HS-5 (cell line): ENCODE data around the gene BTNL8.

Experiments
- DNase-seq: peaks from one replicate; pipeline ENCODE4 v3.0.0-alpha.2; 2012; ENCODE audit warnings: low read depth

Gene BTNL8

GRCh38 chr5:180898621-180899246 is at the start of gene BTNL8:
BTNL8 (plus strand) TSS chr5:180899159; CDS start chr5:180899311, 152 bp downstream.
- no peak for DNase-seq

DNA sequence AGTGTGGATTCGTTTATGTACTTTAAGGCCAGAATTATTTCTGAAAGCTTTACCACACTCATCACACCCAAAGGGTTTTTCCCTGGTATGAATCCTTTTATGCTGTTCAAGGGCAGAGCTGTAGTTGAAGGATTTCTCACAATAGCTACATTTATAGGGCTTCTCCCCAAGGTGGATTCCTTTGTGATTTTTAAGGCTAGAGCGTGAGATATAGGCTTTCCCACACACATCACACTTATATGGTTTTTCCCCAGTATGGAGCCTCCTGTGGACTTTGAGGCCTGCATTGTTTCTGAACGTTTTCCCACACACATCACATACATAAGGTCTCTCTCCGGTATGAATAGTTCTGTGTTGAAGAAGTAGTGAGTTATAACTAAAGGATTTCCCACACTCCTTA is 49.1 kb upstream of the BTNL8 start:
- no peak for DNase-seq

GRCh38 chr5:180850434-180851078 is 48.4 kb upstream of the BTNL8 start:
- no peak for DNase-seq

DNA sequence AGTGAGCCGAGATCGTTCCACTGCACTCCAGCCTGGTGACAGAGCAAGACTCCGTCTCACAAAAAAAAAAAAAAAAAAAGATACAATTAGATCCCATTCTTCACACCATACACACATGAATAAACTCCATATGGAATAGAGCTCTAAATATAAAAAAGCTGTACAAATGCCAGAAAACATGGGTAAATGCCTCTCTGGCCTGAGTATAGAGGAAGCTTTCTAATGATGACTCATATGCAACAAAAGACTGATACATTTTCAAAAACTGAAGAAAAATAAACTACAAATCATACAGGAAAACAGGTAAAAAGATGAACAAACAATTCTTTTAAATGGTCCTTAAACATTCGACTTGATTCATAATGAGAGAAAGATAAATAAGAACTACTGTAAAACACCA is 46.5 kb upstream of the BTNL8 start:
- no peak for DNase-seq

GRCh38 chr5:180853121-180853847 is 45.7 kb upstream of the BTNL8 start:
- DNase-seq: no peak

DNA sequence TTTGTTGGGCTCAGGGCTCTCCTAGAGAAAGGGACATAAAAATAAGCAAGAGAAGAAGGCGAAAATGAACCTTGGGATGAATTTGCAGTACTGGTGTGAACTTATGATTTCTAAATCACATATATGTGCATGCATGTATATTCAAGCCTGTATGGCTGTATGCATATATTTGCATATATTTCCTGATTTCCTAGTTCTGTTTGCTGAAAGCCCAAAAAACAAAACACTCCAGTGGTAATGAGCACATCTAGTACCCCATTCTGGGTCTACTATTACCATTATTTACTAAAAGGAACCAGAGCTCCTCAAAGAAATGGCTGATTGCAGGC is 45.1 kb upstream of the BTNL8 start:
- DNase-seq: no peak

- no peak for DNase-seq
These were observed 40.4 kb upstream of the BTNL8 start for GRCh38 chr5:180858586-180858985.

DNA sequence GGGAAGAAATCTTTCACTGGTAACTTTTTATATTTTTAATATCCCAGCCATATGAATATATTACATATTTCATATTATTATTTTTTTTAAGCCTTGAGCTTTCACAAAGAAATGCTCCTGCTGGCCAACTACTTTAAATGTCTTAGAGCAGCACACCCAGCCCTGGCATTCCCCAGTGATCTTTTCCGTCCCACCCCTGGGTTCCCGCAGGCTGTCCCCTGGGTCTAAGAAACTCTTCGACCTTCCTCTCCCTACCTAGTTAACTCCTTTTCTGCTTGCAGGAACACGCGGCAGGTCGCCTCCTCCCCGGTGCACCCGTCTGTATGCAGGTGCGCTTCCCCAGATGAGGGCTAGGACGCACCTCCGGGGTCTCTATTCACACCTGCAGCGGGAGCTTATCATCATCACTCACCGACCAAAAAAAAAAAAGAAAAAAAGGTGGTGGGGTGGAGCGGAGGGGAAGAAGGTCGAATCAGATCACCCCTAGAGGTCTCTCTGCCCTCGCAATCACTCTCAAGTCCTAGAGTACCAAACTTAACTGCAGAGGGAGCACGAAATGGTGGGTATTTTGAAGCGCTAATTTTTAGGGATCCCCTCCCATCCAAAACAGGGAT is 38.6 kb upstream of the BTNL8 start:
- DNase-seq: no peak

GRCh38 chr5:180860887-180861822 is 37.8 kb upstream of the BTNL8 start, which contains the start of gene ZFP62:
ZFP62 (minus strand) TSS chr5:180861276; CDS start chr5:180861219, 57 bp downstream.
- peak; percentile 54 for DNase-seq

GRCh38 chr5:180862645-180863044 is 36.3 kb upstream of the BTNL8 start:
- no peak for DNase-seq

DNA sequence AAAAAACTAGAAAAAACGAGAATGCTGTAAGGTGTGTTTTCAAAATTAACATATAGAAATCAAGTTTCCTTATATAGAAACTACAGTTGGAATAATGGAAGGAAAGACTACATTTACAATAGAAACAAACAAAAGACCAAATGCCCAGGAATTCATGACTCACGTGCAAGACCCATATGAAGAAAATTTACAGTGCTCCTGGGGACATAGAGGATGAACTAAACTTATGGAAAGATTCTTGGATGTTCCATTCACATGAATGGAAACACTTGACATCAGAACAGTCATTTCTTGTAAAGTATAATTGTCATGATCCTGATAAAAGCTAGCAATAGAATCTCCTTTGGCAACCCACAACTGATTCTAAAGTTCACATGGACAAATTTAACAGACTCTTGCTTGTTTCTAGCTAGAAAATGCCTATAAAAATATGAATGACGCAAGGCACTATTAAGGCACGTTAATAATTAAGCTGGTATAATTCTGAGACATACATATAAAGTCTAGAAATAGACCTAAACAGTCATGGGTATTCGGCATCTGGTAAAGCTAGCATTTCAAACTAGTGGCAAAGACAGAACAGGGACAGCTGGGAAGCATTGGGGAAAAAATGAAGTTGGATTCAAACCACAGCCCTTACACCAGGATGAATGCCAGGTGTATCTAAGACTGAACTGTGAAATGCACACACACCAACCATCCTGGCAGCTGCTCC is 32.8 kb upstream of the BTNL8 start:
- no peak for DNase-seq

DNA sequence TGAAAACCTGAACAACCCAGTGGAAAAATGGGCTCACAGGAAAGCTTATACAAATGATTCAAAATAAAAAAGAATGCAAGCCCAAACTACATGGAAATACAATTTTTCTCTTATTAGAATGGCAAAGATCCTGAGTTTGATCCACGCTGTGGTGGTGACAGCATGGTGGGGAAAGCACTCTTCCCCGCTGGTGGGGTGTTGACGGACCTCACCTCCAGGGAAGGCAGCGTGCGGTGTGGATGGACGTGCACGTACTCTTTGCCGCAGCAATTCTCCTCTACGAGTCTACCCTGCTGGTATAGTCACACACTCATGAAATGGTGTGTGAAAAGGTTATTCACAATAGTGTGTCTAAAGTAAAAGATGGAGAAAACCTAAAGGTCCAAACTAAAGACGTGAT is 32.0 kb upstream of the BTNL8 start:
- DNase-seq: no peak

DNA sequence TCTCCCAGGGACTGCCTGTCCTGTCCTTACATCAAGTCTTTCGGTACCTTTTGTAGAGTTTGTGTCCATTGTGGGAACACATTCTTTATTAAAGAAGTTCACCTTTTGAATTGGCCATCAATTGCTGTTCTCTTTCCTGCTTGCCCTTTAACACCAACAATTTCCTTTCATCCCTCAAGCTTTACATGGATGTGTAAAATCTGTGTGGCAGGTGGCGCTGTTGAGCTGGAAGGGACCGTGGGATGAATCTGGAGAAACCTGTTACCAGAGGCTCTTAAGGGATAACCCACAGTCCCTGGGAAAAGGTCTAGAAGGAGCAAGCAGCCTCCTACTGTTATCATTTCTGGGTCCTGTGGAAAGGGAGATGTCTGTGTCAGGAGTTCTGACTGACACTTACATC is 30.0 kb upstream of the BTNL8 start:
- peak; percentile 34 for DNase-seq

DNA sequence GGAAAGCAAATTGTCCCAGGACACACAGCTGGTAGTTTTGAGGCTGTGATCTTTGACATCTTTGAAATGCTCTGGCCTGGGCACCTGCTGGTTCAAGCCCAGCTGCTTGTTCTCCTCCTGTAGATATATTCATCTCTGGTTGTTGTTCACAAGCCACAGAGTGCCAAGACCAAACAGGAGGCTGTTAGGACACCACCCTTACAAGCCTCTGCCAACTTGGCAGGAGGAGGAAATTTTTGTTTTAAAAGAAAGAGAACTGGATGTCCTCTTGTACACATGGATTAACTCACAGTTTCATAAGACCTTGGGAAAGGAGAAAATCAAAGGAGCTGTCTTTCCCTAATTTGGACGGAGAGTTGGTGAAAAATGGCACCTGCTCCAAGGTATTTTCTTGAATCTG is 29.4 kb upstream of the BTNL8 start:
- DNase-seq: no peak

- DNase-seq: no peak
These were observed 28.5 kb upstream of the BTNL8 start for GRCh38 chr5:180870276-180871068.

GRCh38 chr5:180872419-180872818 is 26.5 kb upstream of the BTNL8 start:
- no peak for DNase-seq

GRCh38 chr5:180873615-180874520 is 25.1 kb upstream of the BTNL8 start:
- no peak for DNase-seq

DNA sequence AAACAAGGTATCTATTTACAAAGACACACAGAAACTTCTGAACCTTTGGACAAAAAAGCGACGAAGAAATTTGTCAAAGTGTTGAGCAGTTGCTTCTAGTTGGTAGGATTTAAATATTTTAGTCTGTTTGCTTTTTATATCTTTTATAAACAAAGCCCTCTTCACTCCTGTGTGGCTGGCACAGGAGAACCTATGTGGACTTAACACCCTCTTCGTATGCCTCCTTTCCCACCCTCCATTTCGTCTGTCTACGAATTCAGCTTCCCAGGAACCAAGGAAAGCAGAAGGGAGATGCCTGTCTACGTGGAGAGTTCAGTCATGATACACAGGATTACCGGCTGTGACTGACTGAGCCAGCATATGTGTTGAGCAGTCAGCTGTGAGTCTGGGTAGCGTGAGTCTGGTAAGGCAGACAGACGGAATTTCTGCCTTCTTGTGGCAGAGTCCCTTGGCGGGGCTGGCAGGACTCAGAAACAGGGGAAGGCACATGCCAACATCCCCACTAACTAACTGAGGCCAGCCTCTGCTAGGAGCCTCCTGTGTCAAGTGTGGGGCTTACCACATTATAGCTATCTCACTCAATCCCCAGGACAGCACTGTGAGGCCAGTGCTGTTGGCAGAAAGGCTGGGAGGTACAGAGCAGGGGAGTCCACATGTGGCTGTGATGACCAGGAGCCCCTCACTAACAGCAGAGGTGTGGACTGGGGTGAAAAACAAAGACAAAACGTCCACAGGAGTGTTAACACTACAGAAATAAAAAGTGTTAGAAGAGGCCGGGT is 24.0 kb upstream of the BTNL8 start:
- DNase-seq: no peak
